ENCODE measurements around the gene ZMYND15. TPM values are rescaled to one million over a fixed set of nuclear protein-coding genes. Genes with fewer than 3 reads are reported as not detected.

Gene ZMYND15
- total RNA-seq, 2 experiments from 2014 or later: 0.17 TPM; not detected in 1

DNA sequence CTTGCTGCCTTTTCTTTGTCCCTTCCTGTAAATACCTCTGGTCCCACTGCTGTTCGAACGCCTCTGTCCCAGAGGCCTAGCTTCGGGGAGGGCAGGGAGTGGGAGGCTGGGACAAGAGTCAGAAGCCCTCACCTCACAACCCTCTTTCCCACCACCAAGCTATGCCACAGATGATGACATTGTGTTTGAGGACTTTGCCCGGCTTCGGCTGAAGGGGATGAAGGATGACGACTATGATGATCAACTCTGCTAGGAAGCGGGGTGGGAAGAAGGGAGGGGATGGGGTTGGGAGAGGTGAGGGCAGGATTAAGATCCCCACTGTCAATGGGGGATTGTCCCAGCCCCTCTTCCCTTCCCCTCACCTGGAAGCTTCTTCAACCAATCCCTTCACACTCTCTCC, 18.8 kb upstream of the ZMYND15 start:
- DNase-seq (no peak), ATAC-seq (ENCODE audit: low read depth) (no peak)
- POLR2A ChIA-PET: interaction anchor here (2.4 kb wide), 1 partner anchor 10 kb away, joined by 8 read pairs; the partner anchor contains the start of gene ARRB2
- Mint-ChIP-seq H3K36me3 (peaks cover 39% of the 10 kb centered on the region), H3K4me3 (no peak overlapping the region), H3K4me1 (peaks cover 24% of the 10 kb centered on the region), H3K9me3 (no peaks in the 10 kb centered on the region), H3K27ac (no peak overlapping the region), H3K27me3 (peaks cover 3% of the 10 kb centered on the region)

DNA sequence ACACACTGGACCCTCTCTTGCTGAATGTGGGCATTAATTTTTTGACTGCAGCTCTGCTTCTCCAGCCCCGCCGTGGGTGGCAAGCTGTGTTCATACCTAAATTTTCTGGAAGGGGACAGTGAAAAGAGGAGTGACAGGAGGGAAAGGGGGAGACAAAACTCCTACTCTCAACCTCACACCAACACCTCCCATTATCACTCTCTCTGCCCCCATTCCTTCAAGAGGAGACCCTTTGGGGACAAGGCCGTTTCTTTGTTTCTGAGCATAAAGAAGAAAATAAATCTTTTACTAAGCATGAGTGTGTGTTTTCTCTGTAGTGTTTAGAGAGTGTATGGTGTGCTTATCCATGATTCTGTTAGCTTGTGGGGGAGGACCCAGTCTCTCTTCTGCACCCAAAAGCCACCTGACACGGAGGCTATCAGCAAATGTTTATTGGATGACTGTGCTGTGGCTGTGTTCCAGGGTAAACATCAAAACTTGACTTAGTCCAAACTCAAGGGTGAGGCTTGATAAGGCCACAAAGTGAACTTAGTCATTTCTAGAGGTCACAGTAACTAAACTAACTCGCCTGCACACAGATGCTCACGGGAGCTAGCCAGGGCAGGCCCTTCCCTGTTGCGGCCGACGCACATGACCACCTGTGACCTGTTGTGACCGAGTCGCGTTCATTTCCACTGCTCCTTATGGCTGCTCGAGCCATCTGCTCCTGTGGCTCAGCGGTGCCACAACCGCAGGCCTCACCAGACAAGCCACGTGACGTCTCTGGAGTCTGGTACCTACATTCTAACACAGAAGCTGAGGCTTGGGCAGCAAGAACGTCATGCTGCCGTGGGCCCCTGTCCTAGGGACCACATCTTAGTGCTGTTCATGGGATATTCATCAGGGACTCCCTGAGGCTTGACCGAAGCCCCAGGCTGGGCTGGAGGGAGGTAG, 18.2 kb upstream of the ZMYND15 start:
- POLR2A ChIA-PET: interaction anchor here (0.7 to 2.4 kb wide), 3 partner anchors 9 to 231 kb away, joined by 3 to 8 read pairs (median 5); partner anchors contain the start of gene ARRB2
- Mint-ChIP-seq H3K36me3 (peaks cover 36% of the 10 kb centered on the region), H3K27me3 (peaks cover 3% of the 10 kb centered on the region), H3K4me3 (no peak overlapping the region), H3K27ac (peak overlapping the region; percentile 28), H3K4me1 (peaks cover 22% of the 10 kb centered on the region), H3K9me3 (no peaks in the 10 kb centered on the region)
- ATAC-seq (ENCODE audit: low read depth) (peak; percentile 27), DNase-seq (peak; percentile 32)

DNA sequence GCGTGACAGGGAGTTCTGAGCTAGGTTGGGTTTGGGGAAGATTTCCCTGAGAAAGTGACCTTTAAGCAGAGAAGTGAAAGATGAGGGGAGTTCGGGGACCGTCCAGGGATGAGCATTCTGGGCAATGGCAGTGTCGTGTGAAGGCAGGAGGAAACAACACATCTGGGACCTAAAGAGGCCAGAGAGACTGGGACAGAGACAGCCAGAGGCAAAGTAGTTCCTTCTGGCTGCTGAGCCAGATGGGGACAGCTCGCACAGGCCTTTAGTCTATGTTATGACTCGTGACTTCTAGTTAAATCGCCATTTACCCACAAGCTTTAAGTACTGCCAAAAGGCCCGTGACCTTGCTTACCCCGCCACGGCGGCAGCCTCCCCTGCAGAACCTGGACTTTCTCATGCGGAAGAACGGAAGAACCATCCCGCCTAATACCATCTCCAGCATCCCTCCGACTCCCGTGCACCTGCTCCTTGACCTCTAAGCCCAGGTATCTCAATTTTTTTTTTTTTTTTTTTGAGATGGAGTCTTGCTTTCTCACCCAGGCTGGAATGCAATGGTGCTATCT, 16.9 kb upstream of the ZMYND15 start:
- ATAC-seq (ENCODE audit: low read depth): no peak
- no peak overlapping the region for H3K4me3 Mint-ChIP-seq
- no peak for DNase-seq
- H3K9me3 Mint-ChIP-seq: no peaks in the 10 kb centered on the region
- POLR2A ChIA-PET: interaction anchor here (1.2 to 2.4 kb wide), 2 partner anchors 8 to 12 kb away, joined by 5 to 8 read pairs; partner anchors contain the start of gene ARRB2
- peaks cover 32% of the 10 kb centered on the region for H3K36me3 Mint-ChIP-seq
- H3K27ac Mint-ChIP-seq: no peak overlapping the region
- peaks cover 12% of the 10 kb centered on the region for H3K4me1 Mint-ChIP-seq
- peaks cover 3% of the 10 kb centered on the region for H3K27me3 Mint-ChIP-seq

DNA sequence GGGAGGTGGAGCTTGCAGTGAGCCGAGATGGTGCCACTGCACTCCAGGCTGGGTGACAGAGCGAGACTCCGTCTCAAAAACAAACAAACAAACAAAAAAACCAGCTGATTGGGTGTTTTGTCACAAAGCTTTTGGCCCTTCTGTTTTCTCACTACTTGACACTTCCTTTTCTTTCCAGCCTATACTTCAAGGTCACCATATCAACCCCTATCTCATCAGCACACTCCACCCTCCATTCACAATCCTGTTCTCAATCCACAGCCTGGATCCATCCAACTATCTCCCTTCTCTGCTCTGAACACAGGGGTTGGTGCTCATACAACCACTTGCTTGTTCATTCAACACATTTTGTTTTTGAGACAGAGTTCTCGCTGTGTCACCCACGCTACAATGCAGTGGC, 15.0 kb upstream of the ZMYND15 start:
- peaks cover 21% of the 10 kb centered on the region for H3K36me3 Mint-ChIP-seq
- H3K27ac Mint-ChIP-seq: peak overlapping the region; percentile 40
- no peak for DNase-seq
- H3K4me3 Mint-ChIP-seq: no peak overlapping the region
- H3K9me3 Mint-ChIP-seq: no peaks in the 10 kb centered on the region
- H3K4me1 Mint-ChIP-seq: peaks cover 15% of the 10 kb centered on the region
- peaks cover 3% of the 10 kb centered on the region for H3K27me3 Mint-ChIP-seq
- POLR2A ChIA-PET: interaction anchor here (0.6 to 1.5 kb wide), 4 partner anchors 10 to 385 kb away, joined by 3 to 6 read pairs (median 3); no protein-coding TSS in a partner anchor
- ATAC-seq (ENCODE audit: low read depth): no peak

DNA sequence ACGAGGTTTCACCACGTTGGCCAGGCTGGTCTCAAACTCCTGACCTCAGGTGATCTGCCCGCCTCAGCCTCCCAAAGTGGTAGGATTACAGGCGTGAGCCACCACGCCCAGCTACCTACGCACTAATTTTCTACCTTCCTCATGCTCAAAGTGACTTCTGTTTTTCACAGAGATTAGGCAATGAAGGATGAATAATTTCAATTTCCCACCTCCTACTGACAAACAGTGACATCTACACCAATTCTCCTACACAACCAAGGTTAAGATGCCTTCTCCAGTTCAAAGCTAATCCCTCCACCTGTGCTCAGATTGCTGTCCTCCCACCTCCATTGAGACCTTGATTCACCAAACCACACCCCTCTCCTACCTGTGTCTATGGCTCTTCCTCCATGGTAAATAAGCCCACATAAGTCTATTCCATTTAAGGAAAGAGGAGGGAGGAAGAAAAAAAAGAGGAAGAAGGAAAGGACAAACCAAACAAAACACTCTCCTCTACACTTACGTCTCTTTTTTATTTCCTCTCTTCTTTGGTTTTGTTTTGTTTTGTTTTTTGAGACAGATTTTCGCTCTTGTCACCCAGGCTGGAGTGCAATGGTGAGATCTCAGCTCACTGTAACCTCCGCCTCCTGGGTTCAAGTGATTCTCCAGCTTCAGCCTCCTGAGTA, 13.9 kb upstream of the ZMYND15 start:
- Mint-ChIP-seq H3K4me1 (peaks cover 18% of the 10 kb centered on the region), H3K9me3 (no peaks in the 10 kb centered on the region), H3K36me3 (peaks cover 20% of the 10 kb centered on the region), H3K27ac (no peak overlapping the region), H3K27me3 (peaks cover 3% of the 10 kb centered on the region), H3K4me3 (no peak overlapping the region)
- ATAC-seq (ENCODE audit: low read depth) (no peak), DNase-seq (no peak)
- POLR2A ChIA-PET: no interaction called here

DNA sequence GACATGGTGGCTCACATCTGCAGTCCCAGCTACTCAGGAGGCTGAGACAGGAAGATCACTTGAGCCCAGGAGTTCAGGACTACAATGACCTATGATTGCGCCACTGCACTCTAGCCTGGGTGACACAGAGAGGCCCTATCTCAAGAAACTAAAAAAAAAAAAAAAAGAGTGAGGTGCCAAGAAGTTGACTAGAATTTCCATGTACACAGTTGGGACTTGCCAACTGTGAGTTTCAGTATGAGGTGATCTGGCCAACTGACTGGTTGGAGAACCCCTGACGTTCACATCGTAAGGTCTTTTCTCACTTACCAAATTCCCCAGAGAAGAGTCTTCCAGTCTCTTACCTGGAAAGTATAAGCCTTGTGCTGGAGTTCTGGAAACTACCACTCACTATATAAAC, 11.5 kb upstream of the ZMYND15 start:
- Mint-ChIP-seq H3K4me3 (no peak overlapping the region), H3K27ac (peak overlapping the region; percentile 38), H3K27me3 (peaks cover 3% of the 10 kb centered on the region), H3K4me1 (peaks cover 21% of the 10 kb centered on the region), H3K36me3 (peaks cover 5% of the 10 kb centered on the region), H3K9me3 (no peaks in the 10 kb centered on the region)
- POLR2A ChIA-PET: interaction anchor here (0.6 kb wide), 1 partner anchor 585 kb away, joined by 3 read pairs; the partner anchor contains the start of genes CYB5D2 and ZZEF1
- ATAC-seq (ENCODE audit: low read depth): no peak
- no peak for DNase-seq

DNA sequence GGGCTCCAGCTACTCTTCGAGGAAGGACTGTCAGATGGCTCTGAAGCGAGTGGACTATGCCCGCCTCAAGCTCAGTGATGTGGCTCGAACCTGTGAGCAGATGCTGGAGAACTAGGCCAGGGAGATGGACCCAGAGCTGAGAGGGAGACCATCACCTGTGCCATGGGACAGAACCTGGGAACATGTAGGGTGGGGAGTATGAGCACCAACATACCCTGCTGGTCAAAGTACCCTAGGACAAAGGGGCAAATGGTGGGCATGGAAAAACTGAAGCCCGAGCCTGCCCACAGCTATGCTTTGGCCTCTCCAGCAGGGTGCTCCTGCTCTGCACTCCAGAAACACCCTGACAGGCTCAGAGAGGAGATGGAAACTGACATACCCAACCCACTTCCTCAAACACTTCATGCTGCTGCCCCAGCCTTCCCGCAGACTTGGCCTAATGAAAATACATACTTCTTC, 6.5 kb upstream of the ZMYND15 start:
- POLR2A ChIA-PET: interaction anchor here (1.3 kb wide), 2 partner anchors 57 to 63 kb away, joined by 3 to 4 read pairs; partner anchors contain the start of gene PSMB6

DNA sequence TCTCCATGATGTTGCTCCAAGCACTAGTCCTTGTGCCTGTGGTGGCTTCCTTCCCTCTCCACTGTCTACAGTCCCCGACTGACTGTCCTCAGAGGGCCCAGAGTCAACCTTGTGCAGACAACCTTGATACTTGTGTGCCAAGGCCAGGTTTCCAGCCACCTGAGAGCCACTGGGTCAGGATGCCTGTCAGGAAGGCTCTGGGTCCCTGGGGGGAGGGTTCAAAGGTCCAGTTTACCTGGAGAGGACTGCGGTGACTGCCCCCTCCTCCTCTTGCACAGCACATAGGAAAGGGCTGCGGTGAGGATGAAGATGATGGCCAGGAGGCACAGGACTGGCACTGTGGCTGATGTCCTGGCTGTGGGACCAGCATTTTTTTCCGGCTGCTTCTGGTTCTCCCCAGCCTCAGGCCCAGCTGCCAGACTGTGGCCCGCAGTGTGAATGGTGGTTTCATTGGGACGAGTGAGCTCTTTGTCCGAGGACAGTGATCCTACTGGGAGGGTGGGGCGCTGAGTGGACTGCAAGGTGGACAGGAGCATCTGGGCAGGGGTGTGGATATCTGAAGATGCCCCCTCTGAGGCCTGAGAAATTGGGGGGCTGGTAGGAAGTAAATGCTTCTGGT, 4.7 kb upstream of the ZMYND15 start:
- POLR2A ChIA-PET: interaction anchor here (1.4 kb wide), 1 partner anchor 20 kb away, joined by 3 read pairs; no protein-coding TSS in a partner anchor
- H3K27ac Mint-ChIP-seq: no peak overlapping the region
- H3K36me3 Mint-ChIP-seq: no peaks in the 10 kb centered on the region
- peaks cover 21% of the 10 kb centered on the region for H3K27me3 Mint-ChIP-seq
- H3K9me3 Mint-ChIP-seq: no peaks in the 10 kb centered on the region
- no peak for DNase-seq
- H3K4me1 Mint-ChIP-seq: peaks cover 24% of the 10 kb centered on the region
- H3K4me3 Mint-ChIP-seq: no peak overlapping the region
- no peak for ATAC-seq (ENCODE audit: low read depth)

More for the DNA sequence above, 6.5 kb upstream of the ZMYND15 start:
- H3K27me3 Mint-ChIP-seq: peaks cover 11% of the 10 kb centered on the region
- peak overlapping the region; percentile 42 for H3K4me3 Mint-ChIP-seq
- H3K36me3 Mint-ChIP-seq: no peaks in the 10 kb centered on the region
- no peaks in the 10 kb centered on the region for H3K9me3 Mint-ChIP-seq
- ATAC-seq (ENCODE audit: low read depth) (no peak), DNase-seq (no peak)
- H3K27ac Mint-ChIP-seq: peak overlapping the region; percentile 12
- H3K4me1 Mint-ChIP-seq: peaks cover 23% of the 10 kb centered on the region

DNA sequence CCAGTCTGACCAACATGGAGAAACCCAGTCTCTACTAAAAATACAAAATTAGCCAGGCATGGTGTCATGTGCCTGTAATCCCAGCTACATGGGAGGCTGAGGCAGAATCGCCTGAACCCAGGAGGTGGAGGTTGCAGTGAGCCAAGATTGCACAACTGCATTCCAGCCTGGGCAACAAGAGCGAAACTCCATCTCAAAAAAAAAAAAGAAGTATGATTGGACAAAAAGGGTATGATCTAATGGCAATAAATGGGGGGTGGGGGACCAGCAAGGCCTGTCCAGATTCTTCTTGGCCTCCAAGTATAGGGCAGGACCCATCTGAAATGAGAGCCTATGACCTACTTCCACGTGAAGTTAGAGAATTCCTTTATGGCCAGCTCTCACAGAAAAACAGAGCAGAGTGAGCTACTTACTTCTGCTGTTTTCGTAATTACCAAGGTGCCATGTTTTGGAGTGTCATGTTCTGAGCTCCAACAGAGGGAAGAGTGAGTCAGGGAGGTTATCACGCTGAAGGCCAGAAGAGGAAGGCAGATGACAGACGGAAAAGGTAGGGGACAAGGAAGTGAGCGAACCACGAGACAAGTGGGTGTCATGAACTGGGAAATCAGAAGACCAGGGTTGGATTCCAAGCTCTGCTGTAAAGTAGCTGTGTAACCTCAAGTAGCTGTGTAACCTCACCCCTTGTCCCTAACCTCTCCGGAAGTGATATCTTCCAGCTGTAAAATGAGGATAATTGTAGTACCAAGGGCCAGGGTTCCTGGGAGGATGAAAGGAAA, 3.6 kb upstream of the ZMYND15 start:
- H3K27ac Mint-ChIP-seq: no peak overlapping the region
- no peak for DNase-seq
- H3K9me3 Mint-ChIP-seq: no peaks in the 10 kb centered on the region
- peaks cover 26% of the 10 kb centered on the region for H3K4me1 Mint-ChIP-seq
- POLR2A ChIA-PET: interaction anchor here (0.8 to 1.4 kb wide), 2 partner anchors 21 to 26 kb away, joined by 3 read pairs; partner anchors contain the start of gene ARRB2
- ATAC-seq (ENCODE audit: low read depth): no peak
- H3K36me3 Mint-ChIP-seq: no peaks in the 10 kb centered on the region
- no peak overlapping the region for H3K4me3 Mint-ChIP-seq
- peaks cover 31% of the 10 kb centered on the region for H3K27me3 Mint-ChIP-seq

DNA sequence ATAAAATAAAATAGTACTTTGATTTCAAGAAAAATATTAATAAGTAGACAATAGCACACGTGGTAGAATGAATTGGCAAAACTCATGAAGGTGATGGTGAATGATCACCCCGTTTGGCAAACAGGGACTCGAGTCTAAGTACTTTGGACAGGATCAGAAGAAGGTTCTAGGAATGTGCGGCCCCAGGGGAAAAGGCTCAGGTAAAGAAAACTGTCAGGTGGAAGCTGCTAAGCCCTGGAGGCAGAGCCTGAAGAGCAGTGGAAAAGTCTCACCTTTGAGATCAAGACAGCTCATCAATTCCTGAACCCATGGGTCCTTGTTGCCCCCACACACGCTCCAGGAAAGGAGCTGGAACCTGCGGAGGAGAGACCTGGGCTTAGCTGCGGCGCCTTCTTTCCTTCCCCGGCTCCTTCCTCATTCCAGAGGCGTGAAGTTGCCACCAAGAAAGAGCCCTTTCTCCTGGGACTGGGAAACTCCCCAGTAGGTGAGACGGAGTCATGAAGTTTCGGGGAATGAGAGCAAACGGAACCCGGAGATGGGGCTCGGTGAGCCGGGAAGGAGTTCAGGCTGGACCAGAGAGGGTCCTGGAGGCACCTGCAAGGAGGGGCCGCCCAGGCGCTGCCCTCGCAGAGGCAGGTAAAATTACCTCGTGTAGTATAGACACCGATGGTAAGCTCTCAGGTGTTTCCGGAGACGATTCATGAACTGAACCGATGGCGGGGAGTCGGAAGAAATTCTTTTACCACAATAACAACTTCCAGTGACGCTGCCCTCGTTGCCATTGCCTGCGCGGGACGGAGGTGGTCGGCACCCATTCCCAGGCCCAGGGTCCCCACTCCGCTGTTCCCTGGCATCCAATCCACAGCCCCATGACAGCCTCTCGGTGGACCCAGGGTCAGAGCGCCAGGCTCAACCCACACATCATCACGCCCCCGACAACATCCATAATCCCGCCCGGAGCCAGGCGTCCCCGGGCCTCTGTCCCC, 1.2 kb upstream of the ZMYND15 start:
- no peak overlapping the region for H3K27ac Mint-ChIP-seq
- DNase-seq (no peak), ATAC-seq (ENCODE audit: low read depth) (peak; percentile 24)
- no peaks in the 10 kb centered on the region for H3K36me3 Mint-ChIP-seq
- peaks cover 37% of the 10 kb centered on the region for H3K27me3 Mint-ChIP-seq
- POLR2A ChIA-PET: interaction anchor here (1.0 to 1.9 kb wide), 2 partner anchors 17 to 23 kb away, joined by 4 to 5 read pairs; no protein-coding TSS in a partner anchor
- no peaks in the 10 kb centered on the region for H3K9me3 Mint-ChIP-seq
- H3K4me3 Mint-ChIP-seq: peak overlapping the region; percentile 72
- peaks cover 18% of the 10 kb centered on the region for H3K4me1 Mint-ChIP-seq

DNA sequence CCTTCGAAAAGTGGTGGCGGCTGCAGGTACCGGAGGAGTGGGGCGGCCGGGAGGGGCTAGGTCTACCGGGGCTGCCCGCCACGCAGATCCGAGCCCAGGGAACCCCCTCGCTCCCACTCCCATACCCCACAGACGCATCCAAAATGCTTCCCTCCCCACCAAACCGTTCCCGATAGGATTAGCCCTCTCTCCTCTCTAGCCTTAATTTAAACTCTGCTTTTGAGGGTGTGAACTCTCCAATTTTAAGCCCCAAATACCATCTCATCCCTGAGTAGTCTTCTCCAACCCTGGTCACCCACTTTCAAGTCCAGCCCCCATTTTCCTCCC, 355 bp downstream of the ZMYND15 start:
- ATAC-seq (ENCODE audit: low read depth) (no peak), DNase-seq (no peak)
- no peaks in the 10 kb centered on the region for H3K9me3 Mint-ChIP-seq
- POLR2A ChIA-PET: interaction anchor here (0.7 kb wide), 1 partner anchor 31 kb away, joined by 3 read pairs; no protein-coding TSS in a partner anchor
- H3K27me3 Mint-ChIP-seq: peaks cover 37% of the 10 kb centered on the region
- peak overlapping the region; percentile 31 for H3K27ac Mint-ChIP-seq
- no peaks in the 10 kb centered on the region for H3K36me3 Mint-ChIP-seq
- peak overlapping the region; percentile 79 for H3K4me3 Mint-ChIP-seq
- H3K4me1 Mint-ChIP-seq: peaks cover 16% of the 10 kb centered on the region

Data from activated naive CD8-positive, alpha-beta T cell treated with anti-CD3 and anti-CD28 coated beads, Interleukin-2, amount 10 ng/mL, durations not matched to agents 7 days and 5 days (primary cell).